H1 (cell line): ENCODE data around the gene RETREG3. TPM values are rescaled to one million over a fixed set of nuclear protein-coding genes. Genes with fewer than 3 reads are reported as not detected.

Experiments used
- CTCF ChIA-PET: fragments of 300-600 bp; sonication (Branson Sonifier 250); formaldehyde crosslinking; loops from one replicate; lab custom pipeline; 2021; ENCODE audit not compliant: partially characterized antibody; lab: Charles Lee
- POLR2A ChIA-PET: fragments of 300-600 bp; sonication (Branson Sonifier 250); formaldehyde crosslinking; loops from one replicate; lab custom pipeline; 2021; ENCODE audit warnings: inconsistent platforms; ENCODE audit not compliant: partially characterized antibody; lab: Charles Lee
- DNase-seq, 2 experiments: peaks; one replicate each; pipeline versions ENCODE4 v3.0.0 to v3.0.0-alpha.2; 2010 to 2022; ENCODE audit warnings: low spot score in 2 of 2, low read depth in 1 of 2, mixed read lengths in 1 of 2
- FAIRE-seq: peaks from 2 replicates; lab custom pipeline; 2011; peaks lifted over from hg19 to GRCh38; lab: Jason Lieb, UNC
- H2AFZ ChIP-seq: 2 replicates; pipeline ENCODE4 v1.8.1; 2012; ENCODE audit warnings: low read length, inconsistent platforms
- H2AK5ac ChIP-seq: 2 replicates; pipeline ENCODE4 v1.6.1; 2013; ENCODE audit warnings: low read depth, low read length
- H2BK120ac ChIP-seq: replicated peaks from 2 replicates; pipeline ENCODE3; 2013; ENCODE audit warnings: low read depth, low read length, inconsistent platforms
- H2BK12ac ChIP-seq: 2 replicates; pipeline ENCODE4 v1.6.1; 2013; ENCODE audit warnings: low read depth, low read length
- H2BK15ac ChIP-seq: 2 replicates; pipeline ENCODE4 v1.6.1; 2013; ENCODE audit warnings: low read length
- H2BK20ac ChIP-seq: 2 replicates; pipeline ENCODE4 v1.6.1; 2013; ENCODE audit warnings: low read length
- H2BK5ac ChIP-seq: 2 replicates; pipeline ENCODE4 v1.6.1; 2013; ENCODE audit warnings: low read depth, low read length
- H3K14ac ChIP-seq: 2 replicates; pipeline ENCODE4 v1.6.1; 2013; ENCODE audit warnings: inconsistent platforms; ENCODE audit not compliant: insufficient read length
- H3K18ac ChIP-seq: 2 replicates; pipeline ENCODE4 v1.6.1; 2013; ENCODE audit warnings: low read length; ENCODE audit errors: extremely low read depth
- H3K23ac ChIP-seq: 2 replicates; pipeline ENCODE4 v1.6.1; 2013; ENCODE audit warnings: inconsistent platforms; ENCODE audit not compliant: insufficient read length
- H3K23me2 ChIP-seq: 2 replicates; pipeline ENCODE4 v1.6.1; 2013; ENCODE audit warnings: low read depth, low read length
- H3K27ac ChIP-seq: 2 replicates; pipeline ENCODE4 v1.6.1; 2011; ENCODE audit warnings: low read depth, low read length, inconsistent platforms
- H3K27me3 ChIP-seq, 4 experiments: replicated peaks in 1 of 4; 1 replicate in 1 of 4; 2 replicates in 3 of 4; pipeline versions ENCODE4 v1.6.1 to v1.8.1; 2011 to 2013; ENCODE audit warnings: low read length in 3 of 4, mild to moderate bottlenecking in 3 of 4, inconsistent platforms in 2 of 4, mixed read lengths in 2 of 4, moderate library complexity in 1 of 4; ENCODE audit not compliant: control insufficient read depth in 3 of 4, insufficient read depth in 3 of 4; ENCODE audit errors: extremely low read depth in 1 of 4
- H3K36me3 ChIP-seq, 4 experiments: 2 replicates each; pipeline versions ENCODE4 v1.6.1 to v1.8.1; 2011 to 2013; ENCODE audit warnings: mild to moderate bottlenecking in 4 of 4, low read length in 3 of 4, moderate library complexity in 2 of 4, control low read depth in 1 of 4, inconsistent platforms in 1 of 4; ENCODE audit not compliant: insufficient read depth in 4 of 4, control insufficient read depth in 2 of 4
- H3K4ac ChIP-seq: replicated peaks from 2 replicates; pipeline ENCODE3; 2013; ENCODE audit warnings: low read length, low read depth, mixed read lengths, inconsistent platforms; ENCODE audit not compliant: insufficient read length
- H3K4me1 ChIP-seq, 4 experiments: replicated peaks in 1 of 4; 1 replicate in 1 of 4; 2 replicates in 3 of 4; pipeline versions ENCODE4 v1.6.1 to v1.8.1; 2011 to 2013; ENCODE audit warnings: low read length in 3 of 4, inconsistent platforms in 2 of 4, mixed read lengths in 1 of 4; ENCODE audit not compliant: insufficient read depth in 4 of 4, control insufficient read depth in 3 of 4
- H3K4me2 ChIP-seq, 2 experiments: 2 replicates each; pipeline versions ENCODE4 v1.6.1 to v1.8.1; 2011 to 2013; ENCODE audit warnings: low read depth in 2 of 2, low read length in 2 of 2, control low read depth in 1 of 2, inconsistent platforms in 1 of 2, mild to moderate bottlenecking in 1 of 2; ENCODE audit not compliant: insufficient read depth in 1 of 2
- H3K4me3 ChIP-seq, 4 experiments: fragments of 200-600, 300-600 bp in 1 of 4; sonication (generic), shearing (Covaris generic), sonication (Bioruptor Twin) in 1 of 4; 2 replicates each; pipeline versions ENCODE4 v1.5.1 to v1.8.1; 2011 to 2016; ENCODE audit warnings: low read length in 4 of 4, low read depth in 3 of 4, control low read depth in 2 of 4, inconsistent platforms in 2 of 4, mild to moderate bottlenecking in 2 of 4, mixed read lengths in 1 of 4, moderate library complexity in 1 of 4; ENCODE audit not compliant: insufficient read depth in 2 of 4; ENCODE audit errors: extremely low read depth in 1 of 4
- H3K56ac ChIP-seq: replicated peaks from 2 replicates; pipeline ENCODE3; 2013; ENCODE audit warnings: low read depth, mild to moderate bottlenecking, mixed read lengths, low read length, inconsistent platforms; ENCODE audit not compliant: insufficient read length
- H3K79me1 ChIP-seq: 2 replicates; pipeline ENCODE4 v1.6.1; 2013; ENCODE audit warnings: low read depth, low read length, control low read depth
- H3K79me2 ChIP-seq, 2 experiments: 2 replicates each; pipeline versions ENCODE4 v1.6.1 to v1.8.1; 2012 to 2013; ENCODE audit warnings: low read length in 2 of 2, mild to moderate bottlenecking in 2 of 2, inconsistent platforms in 1 of 2; ENCODE audit not compliant: insufficient read depth in 2 of 2, control insufficient read depth in 1 of 2
- H3K9ac ChIP-seq, 4 experiments: replicated peaks in 1 of 4; 1 replicate in 1 of 4; 2 replicates in 3 of 4; pipeline versions ENCODE4 v1.6.1 to v1.8.1; 2011 to 2013; ENCODE audit warnings: low read depth in 3 of 4, low read length in 3 of 4, control low read depth in 2 of 4, mild to moderate bottlenecking in 2 of 4, moderate library complexity in 2 of 4, inconsistent platforms in 1 of 4; ENCODE audit errors: extremely low read depth in 1 of 4
- H3K9me3 ChIP-seq, 2 experiments: 2 replicates each; pipeline versions ENCODE4 v1.6.1 to v1.8.1; 2012 to 2013; ENCODE audit warnings: mild to moderate bottlenecking in 2 of 2, moderate library complexity in 2 of 2, control low read depth in 1 of 2, inconsistent platforms in 1 of 2, low read depth in 1 of 2, low read length in 1 of 2, mixed read lengths in 1 of 2; ENCODE audit not compliant: insufficient read depth in 2 of 2
- H4K20me1 ChIP-seq, 2 experiments: replicated peaks in 1 of 2; 2 replicates each; pipeline versions ENCODE3 to v1.8.1; 2011 to 2013; ENCODE audit warnings: inconsistent platforms in 2 of 2, low read length in 2 of 2, mild to moderate bottlenecking in 1 of 2; ENCODE audit not compliant: insufficient read depth in 2 of 2, control insufficient read depth in 1 of 2
- H4K5ac ChIP-seq: 2 replicates; pipeline ENCODE4 v1.6.1; 2013; ENCODE audit warnings: low read length, low read depth, mixed read lengths, inconsistent platforms; ENCODE audit not compliant: insufficient read length
- H4K8ac ChIP-seq: 2 replicates; pipeline ENCODE4 v1.8.0; 2013; ENCODE audit warnings: mild to moderate bottlenecking, moderate library complexity, low read length, inconsistent platforms; ENCODE audit not compliant: insufficient read depth; ENCODE audit errors: extremely low read depth
- H4K91ac ChIP-seq: replicated peaks from 2 replicates; pipeline ENCODE3; 2013; ENCODE audit warnings: low read length, mixed read lengths, inconsistent platforms; ENCODE audit not compliant: insufficient read length
- CTBP2 ChIP-seq: IDR thresholded peaks from 2 replicates; pipeline ENCODE4 v1.7.0; 2011; ENCODE audit warnings: borderline replicate concordance, mild to moderate bottlenecking, moderate library complexity, mixed read lengths, low read length; ENCODE audit not compliant: insufficient read depth, insufficient read length
- HDAC2 ChIP-seq, 2 experiments: fragments of 300-600 bp in 1 of 2; sonication (generic) in 1 of 2; IDR thresholded peaks; 2 replicates each; pipeline ENCODE4 v1.6.1; 2011 to 2012; ENCODE audit warnings: low read depth in 2 of 2, low read length in 2 of 2, mild to moderate bottlenecking in 2 of 2, moderate library complexity in 2 of 2, borderline replicate concordance in 1 of 2, inconsistent platforms in 1 of 2
- MAX ChIP-seq: IDR thresholded peaks from 2 replicates; pipeline ENCODE4 v1.6.1; 2012; ENCODE audit warnings: inconsistent platforms
- NRF1 ChIP-seq: IDR thresholded peaks from 2 replicates; pipeline ENCODE4 v1.6.1; 2011; ENCODE audit warnings: mild to moderate bottlenecking, low read depth, low read length, improper control_type of control experiment
- TCF12 ChIP-seq: IDR thresholded peaks from 2 replicates; pipeline ENCODE4 v1.6.1; 2011; ENCODE audit warnings: low read depth, mild to moderate bottlenecking, low read length
- WGBS, 2 experiments: shearing (Covaris generic) in 1 of 2; methylation state at CpG; one replicate each; pipeline versions ENCODE4 v1.1.6 to v1.1.7; 2013 to 2015; ENCODE audit warnings: low lambda C conversion rate in 2 of 2, mixed read lengths in 2 of 2, inconsistent platforms in 1 of 2, low coverage in 1 of 2, missing lambda C conversion rate in 1 of 2; ENCODE audit not compliant: insufficient replicate concordance in 2 of 2, insufficient coverage in 1 of 2, insufficient read length in 1 of 2; ENCODE audit errors: extremely low coverage in 1 of 2, missing lambda C conversion rate in 1 of 2; 5-methylcytosine and 5-hydroxymethylcytosine counted together
- polyA plus RNA-seq, 7 experiments: library from polyadenylated mRNA; depleted of rRNA in 3 of 7; stranded (reverse) in 5 of 7; unstranded in 2 of 7; fragments of >200 nt in 5 of 7; fragments of 200-250 nt in 2 of 7; gene quantifications; 1 replicate in 5 of 7; 2 replicates in 1 of 7; 4 replicates in 1 of 7; pipeline versions ENCODE4 v1.2.1 to v1.2.3, GENCODE V29; 2011 to 2013; ENCODE audit warnings: missing spikeins in 2 of 7, mixed read lengths in 2 of 7
- total RNA-seq: library from RNA; stranded (reverse); fragmentation: NEBNext Ultra II Directional; extraction: Animal tissue kit (Norgen Biotek cat#: 25700); gene quantifications from 2 replicates; pipeline ENCODE4 v1.2.1, GENCODE V29; 2021
- TF ChIP-seq, protein P1 (sequence below), 3 experiments: IDR thresholded peaks; 1 replicate in 2 of 3; 2 replicates in 1 of 3; pipeline versions ENCODE4 v1.5.1 to v1.6.1; 2011; ENCODE audit warnings: low read length in 3 of 3, mild to moderate bottlenecking in 3 of 3, inconsistent platforms in 2 of 3, low read depth in 1 of 3, moderate library complexity in 1 of 3; ENCODE audit not compliant: insufficient read depth in 1 of 3; ENCODE audit errors: control extremely low read depth in 1 of 3
- TF ChIP-seq, protein P2 (sequence below): IDR thresholded peaks from 2 replicates; pipeline ENCODE4 v1.6.1; 2012; ENCODE audit warnings: inconsistent platforms

The RETREG3 gene
- total and polyA plus RNA-seq, 2 of the 8 experiments (the other 6 are each of a cell fraction or from before 2014, with no cell fraction given), result 23.7 to 42.6 TPM

DNA sequence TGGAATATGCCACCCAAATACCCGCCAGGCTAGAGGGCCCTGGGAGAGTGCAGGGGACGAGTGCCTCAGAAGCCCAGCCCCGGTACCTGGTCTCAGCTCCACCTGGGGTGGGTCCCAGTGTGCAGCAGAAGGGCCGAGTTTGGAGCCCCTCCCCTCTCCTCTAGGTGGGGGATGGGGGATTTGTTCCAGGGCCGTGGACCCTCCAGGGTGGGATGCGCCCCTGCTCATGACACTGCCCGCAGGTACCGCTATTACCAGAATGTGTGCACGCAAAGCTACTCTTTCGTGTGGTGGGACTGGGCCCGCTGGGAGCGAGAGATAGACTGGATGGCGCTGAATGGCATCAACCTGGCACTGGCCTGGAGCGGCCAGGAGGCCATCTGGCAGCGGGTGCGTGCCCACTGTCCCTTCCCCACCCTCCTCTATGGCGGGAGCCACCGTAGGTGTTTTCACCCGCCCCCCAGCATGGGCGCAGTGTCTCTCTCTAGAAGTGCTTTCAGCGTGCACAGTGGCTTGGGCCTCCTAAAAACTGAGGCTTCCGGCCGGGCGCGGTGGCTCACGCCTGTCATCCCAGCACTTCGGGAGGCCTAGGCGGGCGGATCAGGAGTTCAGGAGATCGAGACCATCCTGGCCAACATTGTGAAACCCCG, 71.9 kb downstream of the RETREG3 start:
- WGBS, 2 experiments, result 90% methylated on average over 28 of the region's 31 CpGs; no CpG with 5 or more reads in 1 of the 2 experiments
- peak overlapping the region; percentile 70 for H4K5ac ChIP-seq
- no peak overlapping the region for H3K27ac ChIP-seq
- peak overlapping the region; percentile 45; the same call in 1 of the 2 replicates for H2AK5ac ChIP-seq
- peaks cover 0 to 9% (median 4%) of the 10 kb centered on the region in 4 experiments; a peak in 3 of 8 replicates for H3K36me3 ChIP-seq
- H3K9ac ChIP-seq, result peak overlapping the region in 3 of 4 experiments; percentile 56 to 71 (median 62); a peak in 4 of 7 replicates
- H4K91ac ChIP-seq, result peak overlapping the region; percentile 25
- H2BK15ac ChIP-seq, result no peak overlapping the region
- H3K4me2 ChIP-seq, result peak overlapping the region; percentile 94 to 95
- H4K8ac ChIP-seq, result 0 out of 2 replicates have a peak overlapping the region, but pooled peaks have one; percentile 87
- no peak for DNase-seq
- peak overlapping the region; percentile 79 for H2BK5ac ChIP-seq
- H2BK20ac ChIP-seq, result no peak overlapping the region
- H3K14ac ChIP-seq, result no peak overlapping the region
- peak overlapping the region; percentile 50 to 72 (median 62) for H3K4me3 ChIP-seq
- no peak overlapping the region for H3K23ac ChIP-seq
- peaks cover 0 to 15% (median 13%) of the 10 kb centered on the region in 4 experiments; a peak in 6 of 7 replicates for H3K4me1 ChIP-seq
- H3K79me2 ChIP-seq, result no peaks in the 10 kb centered on the region
- H2AFZ ChIP-seq, result no peak overlapping the region
- H3K23me2 ChIP-seq, result peaks cover 9% of the 10 kb centered on the region
- H3K79me1 ChIP-seq, result no peaks in the 10 kb centered on the region; the same call in 1 of the 2 replicates
- peak overlapping the region; percentile 34 for H3K56ac ChIP-seq
- H2BK12ac ChIP-seq, result 0 out of 2 replicates have a peak overlapping the region, but pooled peaks have one; percentile 75
- no peak for FAIRE-seq
- peaks cover 1 to 2% of the 10 kb centered on the region in 2 experiments for H4K20me1 ChIP-seq
- H2BK120ac ChIP-seq, result no peak overlapping the region
- POLR2A ChIA-PET, result interaction anchor here (0.8 to 4.3 kb wide), 9 partner anchors 10 to 209 kb away, joined by 3 to 43 read pairs (median 8); partner anchors contain the start of genes CAVIN1 and COASY
- CTCF ChIA-PET, result interaction anchor here (1.5 to 5.1 kb wide), 3 partner anchors 11 to 20 kb away, joined by 5 to 28 read pairs (median 10); no protein-coding TSS in a partner anchor
- H3K18ac ChIP-seq, result no peak overlapping the region
- H3K27me3 ChIP-seq, result no peaks in the 10 kb centered on the region; a peak in 1 of 7 replicates
- H3K4ac ChIP-seq, result peak overlapping the region; percentile 92
- H3K9me3 ChIP-seq, result no peaks in the 10 kb centered on the region
- TF ChIP-seq MAX, result no peak
- TF ChIP-seq, protein P1, sequence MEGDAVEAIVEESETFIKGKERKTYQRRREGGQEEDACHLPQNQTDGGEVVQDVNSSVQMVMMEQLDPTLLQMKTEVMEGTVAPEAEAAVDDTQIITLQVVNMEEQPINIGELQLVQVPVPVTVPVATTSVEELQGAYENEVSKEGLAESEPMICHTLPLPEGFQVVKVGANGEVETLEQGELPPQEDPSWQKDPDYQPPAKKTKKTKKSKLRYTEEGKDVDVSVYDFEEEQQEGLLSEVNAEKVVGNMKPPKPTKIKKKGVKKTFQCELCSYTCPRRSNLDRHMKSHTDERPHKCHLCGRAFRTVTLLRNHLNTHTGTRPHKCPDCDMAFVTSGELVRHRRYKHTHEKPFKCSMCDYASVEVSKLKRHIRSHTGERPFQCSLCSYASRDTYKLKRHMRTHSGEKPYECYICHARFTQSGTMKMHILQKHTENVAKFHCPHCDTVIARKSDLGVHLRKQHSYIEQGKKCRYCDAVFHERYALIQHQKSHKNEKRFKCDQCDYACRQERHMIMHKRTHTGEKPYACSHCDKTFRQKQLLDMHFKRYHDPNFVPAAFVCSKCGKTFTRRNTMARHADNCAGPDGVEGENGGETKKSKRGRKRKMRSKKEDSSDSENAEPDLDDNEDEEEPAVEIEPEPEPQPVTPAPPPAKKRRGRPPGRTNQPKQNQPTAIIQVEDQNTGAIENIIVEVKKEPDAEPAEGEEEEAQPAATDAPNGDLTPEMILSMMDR (IDR thresholded peaks at IDR 0.05; ENCODE audit: control extremely low read depth in 1 of 3, insufficient read depth in 1 of 3, low read depth in 1 of 3, low read length in 3 of 3), result no peak
- TF ChIP-seq, protein P2, sequence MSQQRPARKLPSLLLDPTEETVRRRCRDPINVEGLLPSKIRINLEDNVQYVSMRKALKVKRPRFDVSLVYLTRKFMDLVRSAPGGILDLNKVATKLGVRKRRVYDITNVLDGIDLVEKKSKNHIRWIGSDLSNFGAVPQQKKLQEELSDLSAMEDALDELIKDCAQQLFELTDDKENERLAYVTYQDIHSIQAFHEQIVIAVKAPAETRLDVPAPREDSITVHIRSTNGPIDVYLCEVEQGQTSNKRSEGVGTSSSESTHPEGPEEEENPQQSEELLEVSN, result no peak
- TF ChIP-seq NRF1, result no peak
- TF ChIP-seq HDAC2 (IDR thresholded peaks at IDR 0.05; ENCODE audit: borderline replicate concordance in 1 of 2, low read depth in 2 of 2, low read length in 2 of 2), result no peak
- no peak for TF ChIP-seq TCF12
- no peak for TF ChIP-seq CTBP2
